Thyroid gland (tissue), 4 donors: ENCODE results near the gene FAM120B. TPM values are rescaled to one million over a fixed set of nuclear protein-coding genes. Genes with fewer than 3 reads are reported as not detected.
A peak's percentile ranks its signal among the peaks of the same experiment; 100 is the strongest.

Experiments used
- DNase-seq, 2 donors: peaks; one replicate each; pipeline ENCODE4 v3.0.0-alpha.2; 2019
- H3K27ac ChIP-seq, 3 donors: fragments of 200-600 bp; sonication (generic); 1 replicate in 2 of 3; 2 replicates in 1 of 3; pipeline ENCODE4 v1.5.1; 2016 to 2019; ENCODE audit warnings: mild to moderate bottlenecking in 1 of 3, moderate library complexity in 1 of 3
- H3K27me3 ChIP-seq: fragments of 200-600 bp; sonication (generic); one replicate; pipeline ENCODE4 v1.5.1; 2019
- H3K36me3 ChIP-seq, 2 donors: fragments of 200-600 bp; sonication (generic); one replicate each; pipeline ENCODE4 v1.5.1; 2016 to 2019
- H3K4me1 ChIP-seq, 2 donors: fragments of 200-600 bp; sonication (generic); one replicate each; pipeline ENCODE4 v1.5.1; 2017 to 2019
- H3K4me3 ChIP-seq, 3 donors: fragments of 200-600 bp; sonication (generic); replicated peaks in 1 of 3; 1 replicate in 2 of 3; 2 replicates in 1 of 3; pipeline ENCODE4 v1.5.1; 2016; ENCODE audit warnings: mild to moderate bottlenecking in 1 of 3
- H3K9me3 ChIP-seq: fragments of 200-600 bp; sonication (generic); one replicate; pipeline ENCODE4 v1.5.1; 2017
- CTCF ChIP-seq, 6 experiments: fragments of 200-600 bp in 3 of 6; fragments of 450-650 bp in 3 of 6; sonication (generic) in 3 of 6; IDR thresholded peaks; one replicate each; pipeline ENCODE4 v1.5.1; 2016 to 2019; ENCODE audit warnings: antibody characterized with exemption in 6 of 6, mild to moderate bottlenecking in 2 of 6, inconsistent platforms in 1 of 6, moderate library complexity in 1 of 6
- POLR2A ChIP-seq, 2 donors: fragments of 450-650 bp; IDR thresholded peaks; one replicate each; pipeline ENCODE4 v1.6.1; 2017; ENCODE audit warnings: antibody characterized with exemption in 2 of 2, mild to moderate bottlenecking in 2 of 2, moderate library complexity in 1 of 2
- WGBS, 2 donors: methylation state at CpG; one replicate each; pipeline ENCODE4 v1.1.5; 2017; 5-methylcytosine and 5-hydroxymethylcytosine counted together
- intact Hi-C: fragments of 100-400 bp; cut with DNase I; formaldehyde crosslinking; loops from one replicate; pipeline ENCODE4 v1.15.1; 2023
- total RNA-seq, 4 donors: library from RNA; depleted of rRNA; stranded (reverse); fragments of >200 nt; gene quantifications; one replicate each; pipeline ENCODE4 v1.2.3, GENCODE V29; 2016

Gene FAM120B
- total RNA-seq, 4 donors from 2014 or later = 26.9 to 38.4 (median 27.7) TPM

- TF ChIP-seq CTCF (IDR thresholded peaks at IDR 0.05) (no peak), POLR2A (IDR thresholded peaks at IDR 0.05) (no peak)
- peaks cover 24% of the 10 kb centered on the region for H3K27me3 ChIP-seq
These were observed 13.0 kb upstream of the FAM120B start for GRCh38 chr6:170293341-170294231.

GRCh38 chr6:170294298-170294730 lies 12.2 kb upstream of the FAM120B start:
- intact Hi-C loops = loop anchor here (10.0 kb wide), 1 partner anchor 340 kb away; no protein-coding TSS in a partner anchor
- no peak for TF ChIP-seq POLR2A (IDR thresholded peaks at IDR 0.05)
- TF ChIP-seq CTCF (IDR thresholded peaks at IDR 0.05) = no peak

More at GRCh38 chr6:170293341-170294231, 13.0 kb upstream of the FAM120B start:
- Histone ChIP-seq H3K4me3 (no peak overlapping the region), H3K4me1 (peaks cover 42 to 53% of the 10 kb centered on the region in 2 donors), H3K9me3 (no peaks in the 10 kb centered on the region), H3K27ac (no peak overlapping the region), H3K36me3 (no peaks in the 10 kb centered on the region)
- 19 to 20% methylated on average over 23 of the region's 23 CpGs for WGBS, 2 donors
- DNase-seq = no peak
- intact Hi-C loops = loop anchor here (10.0 kb wide), 1 partner anchor 339 kb away; no protein-coding TSS in a partner anchor

GRCh38 chr6:170294813-170295509 lies 11.6 kb upstream of the FAM120B start:
- H3K4me3 ChIP-seq = peak overlapping the region in 1 of 3 donors; percentile 48
- H3K27me3 ChIP-seq = peaks cover 24% of the 10 kb centered on the region
- 13 to 33% methylated on average over 10 to 23 of the region's 30 CpGs for WGBS, 2 donors
- H3K9me3 ChIP-seq = no peaks in the 10 kb centered on the region
- H3K4me1 ChIP-seq = peaks cover 35 to 43% of the 10 kb centered on the region in 2 donors
- no peak overlapping the region for H3K27ac ChIP-seq
- H3K36me3 ChIP-seq = no peaks in the 10 kb centered on the region
- DNase-seq = no peak
- no peak for TF ChIP-seq POLR2A (IDR thresholded peaks at IDR 0.05)
- no peak for TF ChIP-seq CTCF (IDR thresholded peaks at IDR 0.05)
- intact Hi-C loops = loop anchor here (10.0 kb wide), 1 partner anchor 340 kb away; no protein-coding TSS in a partner anchor

More at GRCh38 chr6:170294298-170294730, 12.2 kb upstream of the FAM120B start:
- no peak for DNase-seq
- no peaks in the 10 kb centered on the region for H3K9me3 ChIP-seq
- no peaks in the 10 kb centered on the region for H3K36me3 ChIP-seq
- H3K4me1 ChIP-seq = peaks cover 35 to 46% of the 10 kb centered on the region in 2 donors
- no peak overlapping the region for H3K27ac ChIP-seq
- H3K27me3 ChIP-seq = peaks cover 24% of the 10 kb centered on the region
- WGBS, 2 donors = 18 to 54% methylated on average over 2 of the region's 2 CpGs
- H3K4me3 ChIP-seq = no peak overlapping the region

GRCh38 chr6:170295510-170296422 lies 10.8 kb upstream of the FAM120B start:
- Histone ChIP-seq H3K27ac (no peak overlapping the region), H3K4me3 (peak overlapping the region; percentile 15 to 48 (median 16)), H3K27me3 (peaks cover 24% of the 10 kb centered on the region), H3K9me3 (no peaks in the 10 kb centered on the region), H3K36me3 (no peaks in the 10 kb centered on the region), H3K4me1 (peaks cover 35 to 43% of the 10 kb centered on the region in 2 donors)
- TF ChIP-seq CTCF (IDR thresholded peaks at IDR 0.05) (no peak), POLR2A (IDR thresholded peaks at IDR 0.05) (no peak)
- intact Hi-C loops = loop anchor here (10.0 kb wide), 1 partner anchor 341 kb away; no protein-coding TSS in a partner anchor
- peak in 1 of 2 donors; percentile 20 for DNase-seq
- 2% methylated on average over 47 to 50 of the region's 109 CpGs for WGBS, 2 donors
